ENCODE measurements around the gene SPATA31C1. TPM values are rescaled to one million over a fixed set of nuclear protein-coding genes. Genes with fewer than 3 reads are reported as not detected.

The SPATA31C1 gene
- total and polyA plus RNA-seq, 12 donors: not detected

DNA sequence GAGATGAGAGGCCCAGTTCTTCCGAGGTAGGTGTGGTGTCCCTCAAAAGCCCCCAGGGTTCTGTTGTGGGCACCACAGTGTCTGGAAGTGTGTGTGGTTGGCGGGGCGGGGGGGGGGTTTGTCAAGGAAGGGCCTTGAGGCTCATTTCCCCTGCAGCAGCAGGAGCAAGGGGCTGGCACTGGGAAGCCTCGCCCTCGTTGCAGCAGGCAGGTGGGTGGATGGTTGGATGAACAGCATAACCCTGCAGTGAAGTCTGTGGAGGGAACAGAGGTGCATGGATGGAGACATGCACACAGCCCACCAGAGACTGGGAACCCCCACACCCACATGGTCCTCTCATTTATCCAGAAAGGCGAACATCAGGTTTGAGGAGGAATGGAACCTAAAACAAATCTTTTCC is 37.1 kb upstream of the SPATA31C1 start:
- no peaks in the 10 kb centered on the region for H3K36me3 ChIP-seq
- ATAC-seq: no peak
- intact Hi-C loops (cut with DNase I): no loop called here
- H3K27me3 ChIP-seq: peaks cover 0 to 20% (median 1%) of the 10 kb centered on the region in 7 donors
- no peak overlapping the region for H3K4me3 ChIP-seq
- no peak overlapping the region for H3K27ac ChIP-seq
- peaks cover 0 to 10% (median 0%) of the 10 kb centered on the region in 11 donors for H3K9me3 ChIP-seq
- 73 to 86% methylated on average over 6 of the region's 6 CpGs for WGBS, 2 donors
- H3K4me1 ChIP-seq: no peaks in the 10 kb centered on the region
- DNase-seq: no peak
- TF ChIP-seq, protein P1, sequence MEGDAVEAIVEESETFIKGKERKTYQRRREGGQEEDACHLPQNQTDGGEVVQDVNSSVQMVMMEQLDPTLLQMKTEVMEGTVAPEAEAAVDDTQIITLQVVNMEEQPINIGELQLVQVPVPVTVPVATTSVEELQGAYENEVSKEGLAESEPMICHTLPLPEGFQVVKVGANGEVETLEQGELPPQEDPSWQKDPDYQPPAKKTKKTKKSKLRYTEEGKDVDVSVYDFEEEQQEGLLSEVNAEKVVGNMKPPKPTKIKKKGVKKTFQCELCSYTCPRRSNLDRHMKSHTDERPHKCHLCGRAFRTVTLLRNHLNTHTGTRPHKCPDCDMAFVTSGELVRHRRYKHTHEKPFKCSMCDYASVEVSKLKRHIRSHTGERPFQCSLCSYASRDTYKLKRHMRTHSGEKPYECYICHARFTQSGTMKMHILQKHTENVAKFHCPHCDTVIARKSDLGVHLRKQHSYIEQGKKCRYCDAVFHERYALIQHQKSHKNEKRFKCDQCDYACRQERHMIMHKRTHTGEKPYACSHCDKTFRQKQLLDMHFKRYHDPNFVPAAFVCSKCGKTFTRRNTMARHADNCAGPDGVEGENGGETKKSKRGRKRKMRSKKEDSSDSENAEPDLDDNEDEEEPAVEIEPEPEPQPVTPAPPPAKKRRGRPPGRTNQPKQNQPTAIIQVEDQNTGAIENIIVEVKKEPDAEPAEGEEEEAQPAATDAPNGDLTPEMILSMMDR (IDR thresholded peaks at IDR 0.05): no peak

DNA sequence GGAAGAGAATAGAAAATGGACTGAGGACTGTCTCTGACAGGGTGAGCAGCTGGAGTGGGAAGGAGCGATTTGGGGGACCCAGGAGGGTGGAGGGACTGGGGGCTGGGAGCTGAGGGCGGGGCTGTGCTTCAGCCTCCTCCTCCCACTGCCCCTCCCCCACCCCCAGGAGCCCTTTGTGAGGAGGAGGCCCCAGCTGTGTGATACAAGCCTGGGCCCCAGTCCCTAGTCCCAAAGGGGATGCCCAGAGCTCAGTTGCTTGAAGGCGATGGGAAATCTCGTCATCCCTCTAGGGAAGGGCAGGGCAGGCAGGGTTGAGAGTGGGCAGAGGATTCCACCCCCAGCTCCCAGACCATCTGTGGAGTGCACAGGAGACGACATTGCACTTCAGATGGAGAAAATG is 35.1 kb upstream of the SPATA31C1 start, which contains the start of gene SPATA31E1:
TSS of gene SPATA31E1 (plus strand) at position 251 of the 400 bp plus-strand sequence. CDS start at position 266, 15 bp downstream.
- ATAC-seq: no peak
- 61 to 63% methylated on average over 5 of the region's 5 CpGs for WGBS, 2 donors
- H3K4me3 ChIP-seq: no peak within 1 kb of the TSS

DNA sequence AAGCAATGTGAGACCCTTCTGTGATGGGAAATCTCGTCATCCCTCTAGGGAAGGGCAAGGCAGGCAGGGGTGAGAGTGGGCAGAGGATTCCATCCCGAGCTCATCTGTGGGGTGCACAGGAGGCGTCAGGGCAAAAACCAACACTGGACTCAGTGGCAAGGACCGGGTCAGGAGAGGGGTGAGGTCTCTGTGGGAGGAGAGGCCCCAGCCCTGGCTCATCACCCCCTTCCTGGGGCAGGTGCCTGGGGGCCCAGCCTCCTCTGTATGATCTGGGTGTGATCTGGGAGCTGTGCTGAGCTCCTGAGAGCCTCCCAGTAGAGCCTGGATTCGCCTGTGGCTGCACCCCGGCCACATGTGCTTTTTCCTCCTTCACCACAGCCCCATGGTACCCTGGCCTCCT is 34.5 kb upstream of the SPATA31C1 start:
- Histone ChIP-seq H3K4me1 (no peaks in the 10 kb centered on the region), H3K9me3 (peaks cover 0 to 4% (median 0%) of the 10 kb centered on the region in 11 donors), H3K36me3 (no peaks in the 10 kb centered on the region), H3K27me3 (peaks cover 0 to 23% (median 5%) of the 10 kb centered on the region in 7 donors), H3K27ac (no peak overlapping the region), H3K4me3 (no peak overlapping the region)
- WGBS, 2 donors: 82 to 85% methylated on average over 6 of the region's 6 CpGs
- TF ChIP-seq, protein P1 (IDR thresholded peaks at IDR 0.05): no peak
- ATAC-seq: no peak
- DNase-seq: no peak
- intact Hi-C loops (cut with DNase I): no loop called here

More for the DNA sequence above, 35.1 kb upstream of the SPATA31C1 start, which contains the start of gene SPATA31E1:
- Histone ChIP-seq H3K27me3 (peaks cover 0 to 23% (median 5%) of the 10 kb centered on the region in 7 donors), H3K9me3 (peaks cover 0 to 10% (median 0%) of the 10 kb centered on the region in 11 donors), H3K27ac (no peak within 1 kb of the TSS), H3K36me3 (no peaks in the 10 kb centered on the region), H3K4me1 (no peaks in the 10 kb centered on the region)
- TF ChIP-seq, protein P1 (IDR thresholded peaks at IDR 0.05): no peak
- intact Hi-C loops (cut with DNase I): no loop called here
- no peak for DNase-seq

DNA sequence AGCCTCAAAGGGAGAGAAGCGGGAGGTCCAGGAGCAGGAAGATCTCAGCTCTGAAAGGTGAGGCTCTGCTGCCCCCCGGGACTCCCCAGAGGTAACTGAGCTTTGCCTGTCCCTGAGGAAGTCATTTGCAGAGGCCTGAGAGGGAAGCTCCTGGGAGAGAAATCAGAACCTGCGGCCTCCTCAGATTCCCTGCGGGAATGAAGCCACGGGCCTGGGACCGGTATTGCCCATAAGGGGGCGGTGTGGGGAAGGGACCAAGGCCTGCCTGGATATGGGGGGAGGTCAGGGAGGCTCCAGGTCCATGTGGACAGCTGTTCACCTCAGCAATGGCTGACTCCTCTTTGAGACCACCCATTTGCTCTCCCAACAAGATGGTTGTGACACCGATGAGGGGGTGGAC is 33.8 kb upstream of the SPATA31C1 start:
- intact Hi-C loops (cut with DNase I): no loop called here
- Histone ChIP-seq H3K27ac (no peak overlapping the region), H3K27me3 (peaks cover 0 to 23% (median 5%) of the 10 kb centered on the region in 7 donors), H3K9me3 (no peaks in the 10 kb centered on the region), H3K4me3 (no peak overlapping the region), H3K36me3 (no peaks in the 10 kb centered on the region), H3K4me1 (no peaks in the 10 kb centered on the region)
- TF ChIP-seq, protein P1 (IDR thresholded peaks at IDR 0.05): peak in 1 of 9 donors; percentile 13
- 62 to 68% methylated on average over 8 of the region's 8 CpGs for WGBS, 2 donors
- DNase-seq (no peak), ATAC-seq (no peak)
